ENCODE results near the gene DTD1. TPM values are rescaled to one million over a fixed set of nuclear protein-coding genes. Genes with fewer than 3 reads are reported as not detected.

DTD1 gene
- total and polyA plus RNA-seq, 2 of the 13 experiments (the other 11 are each of a cell fraction or from before 2014, with no cell fraction given): 41.2 to 79.3 TPM

- no peak for TF ChIP-seq SATB2 (CRISPR knock-in tag; IDR thresholded peaks at IDR 0.05)
- peak; percentile 91 for TF ChIP-seq POGK (CRISPR knock-in tag; conservative IDR thresholded peaks at IDR 0.05)
- peak; percentile 74; the same call in 1 of the 2 replicates for TF ChIP-seq ZKSCAN5 (CRISPR knock-in tag; IDR thresholded peaks at IDR 0.05)
- no peak for TF ChIP-seq ZNF562 (CRISPR knock-in tag; IDR thresholded peaks at IDR 0.05; ENCODE audit: borderline replicate concordance)
- TF ChIP-seq ZNF264 (CRISPR knock-in tag; IDR thresholded peaks at IDR 0.05): peak; percentile 88
- peak; percentile 34 for TF ChIP-seq HOXD1 (CRISPR knock-in tag; IDR thresholded peaks at IDR 0.05)
- TF ChIP-seq ZNF609 (CRISPR knock-in tag; IDR thresholded peaks at IDR 0.05; ENCODE audit: borderline replicate concordance): peak; percentile 85
- TF ChIP-seq THYN1 (CRISPR knock-in tag; IDR thresholded peaks at IDR 0.05; ENCODE audit: borderline replicate concordance, low read depth): no peak
- TF ChIP-seq PRMT3 (CRISPR knock-in tag; IDR thresholded peaks at IDR 0.05; ENCODE audit: borderline replicate concordance, low read depth): peak; percentile 8; the same call in 1 of the 2 replicates
- 0 out of 2 replicates have a peak, but pooled peaks have one; percentile 16 for TF ChIP-seq ZNF644 (CRISPR knock-in tag; IDR thresholded peaks at IDR 0.05; ENCODE audit: low read depth)
- peak; percentile 64 for TF ChIP-seq RBM22 (optimal IDR thresholded peaks at IDR 0.05; ENCODE audit: low read length)
- peak; percentile 89 for TF ChIP-seq BORCS8-MEF2B (CRISPR knock-in tag; IDR thresholded peaks at IDR 0.05)
- peak; percentile 93 for TF ChIP-seq KLF6 (CRISPR knock-in tag; IDR thresholded peaks at IDR 0.05)
- TF ChIP-seq RORA (CRISPR knock-in tag; IDR thresholded peaks at IDR 0.05): no peak
- peak; percentile 75 for TF ChIP-seq ZSCAN12 (CRISPR knock-in tag; IDR thresholded peaks at IDR 0.05)
- peak; percentile 40 for TF ChIP-seq SIN3A (IDR thresholded peaks at IDR 0.05; ENCODE audit: borderline replicate concordance, low read depth, low read length)
- TF ChIP-seq ARID3A (IDR thresholded peaks at IDR 0.05; ENCODE audit: low read depth, low read length): peak; percentile 40; the same call in 1 of the 2 replicates
- no peak for TF ChIP-seq IKZF1 (IDR thresholded peaks at IDR 0.05)
- peak; percentile 34; the same call in 1 of the 2 replicates for TF ChIP-seq PLSCR1 (CRISPR knock-in tag; IDR thresholded peaks at IDR 0.05; ENCODE audit: borderline replicate concordance)
- peak; percentile 93 for TF ChIP-seq CBX5 (CRISPR knock-in tag; IDR thresholded peaks at IDR 0.05; ENCODE audit: borderline replicate concordance)
Observed at GRCh38 chr20:18566892-18567738, 20.7 kb upstream of the DTD1 start, which contains the start of gene SMIM26 (continued).
